ENCODE results near the gene INPP5A.
"Not testable (repeated sequence)": the region's sequence is repeated elsewhere in the genome, so short reads cannot be mapped to it uniquely, and the experiment has no call there.

Gene INPP5A

DNA sequence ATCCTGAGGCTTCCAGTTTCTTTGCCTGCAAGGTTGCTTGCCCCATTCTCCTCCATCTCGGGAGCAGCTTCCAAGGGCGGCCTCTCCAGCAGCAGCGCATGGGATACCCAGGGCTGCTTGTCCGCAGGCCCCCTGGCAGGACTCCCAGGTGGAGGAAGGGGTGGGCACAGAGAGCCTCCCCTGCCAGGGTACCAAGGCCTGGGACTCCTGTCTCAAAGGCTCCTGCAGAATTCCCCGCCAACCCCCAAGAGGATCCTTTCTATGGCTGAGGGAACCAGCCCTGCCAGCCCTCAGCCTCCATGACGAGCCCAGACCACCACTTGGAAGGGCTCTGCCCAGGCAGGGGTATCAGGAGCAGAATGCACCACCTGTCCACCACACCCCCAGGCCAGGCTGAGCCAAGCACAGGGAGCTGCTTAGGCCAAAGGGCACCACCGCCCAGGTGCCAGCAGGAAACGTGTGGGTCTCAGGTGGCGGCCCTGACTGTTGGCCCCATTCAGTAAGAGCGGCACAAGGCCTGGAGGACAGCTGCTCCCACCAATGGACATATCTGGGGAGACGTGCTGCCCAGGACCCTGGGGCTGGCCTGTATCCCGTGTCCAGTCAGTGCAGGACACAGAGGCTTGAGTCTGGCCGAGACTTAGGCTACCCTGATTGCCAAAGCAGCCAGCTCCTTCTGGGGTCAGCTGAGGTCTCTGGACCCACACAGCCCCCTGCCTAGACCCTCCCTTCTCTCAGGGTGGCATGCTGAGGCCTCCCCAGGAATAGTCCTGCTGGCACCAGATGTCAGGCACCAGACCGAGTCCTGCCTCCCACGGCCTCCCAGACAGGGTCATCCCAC lies 33.8 kb upstream of the INPP5A start:
- DNase-seq: no peak

- DNase-seq: no peak
Observed at GRCh38 chr10:132504501-132505272, 32.9 kb upstream of the INPP5A start.

GRCh38 chr10:132505546-132505945 lies 32.0 kb upstream of the INPP5A start:
- not testable (repeated sequence) for DNase-seq

DNA sequence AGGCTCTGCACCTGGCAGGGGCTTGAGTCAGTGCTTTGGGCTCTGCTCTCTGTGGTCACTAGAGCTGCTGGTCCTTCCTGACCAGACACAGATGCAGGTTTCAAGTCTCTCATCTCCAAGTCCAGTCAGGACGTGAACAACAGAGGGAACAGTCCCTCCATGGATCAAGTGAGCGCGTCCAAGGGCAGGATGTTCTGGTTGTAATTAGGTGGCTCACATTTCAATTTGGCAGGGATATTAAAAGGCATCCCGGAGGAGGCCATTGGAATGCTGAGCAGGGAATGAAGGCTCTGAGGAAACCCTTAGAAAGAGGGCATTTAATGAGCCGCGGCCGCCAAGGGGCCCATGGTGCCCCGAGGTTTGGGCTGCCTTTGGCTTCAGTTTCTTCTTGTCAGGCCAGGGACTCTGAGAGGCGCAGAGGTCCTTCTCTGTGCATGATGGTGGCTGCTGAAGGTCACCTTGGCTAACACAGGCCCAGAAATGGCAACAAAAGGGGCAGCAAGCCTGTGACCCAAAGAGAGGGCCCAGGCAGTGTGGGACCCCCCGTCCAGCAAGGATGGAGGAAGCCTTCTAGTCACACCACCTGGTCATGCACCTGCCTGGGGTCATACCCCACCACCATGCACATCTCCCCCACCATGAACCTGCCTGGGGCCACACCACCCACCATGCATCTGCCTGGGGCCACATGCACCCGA lies 30.7 kb upstream of the INPP5A start:
- DNase-seq: no peak

DNA sequence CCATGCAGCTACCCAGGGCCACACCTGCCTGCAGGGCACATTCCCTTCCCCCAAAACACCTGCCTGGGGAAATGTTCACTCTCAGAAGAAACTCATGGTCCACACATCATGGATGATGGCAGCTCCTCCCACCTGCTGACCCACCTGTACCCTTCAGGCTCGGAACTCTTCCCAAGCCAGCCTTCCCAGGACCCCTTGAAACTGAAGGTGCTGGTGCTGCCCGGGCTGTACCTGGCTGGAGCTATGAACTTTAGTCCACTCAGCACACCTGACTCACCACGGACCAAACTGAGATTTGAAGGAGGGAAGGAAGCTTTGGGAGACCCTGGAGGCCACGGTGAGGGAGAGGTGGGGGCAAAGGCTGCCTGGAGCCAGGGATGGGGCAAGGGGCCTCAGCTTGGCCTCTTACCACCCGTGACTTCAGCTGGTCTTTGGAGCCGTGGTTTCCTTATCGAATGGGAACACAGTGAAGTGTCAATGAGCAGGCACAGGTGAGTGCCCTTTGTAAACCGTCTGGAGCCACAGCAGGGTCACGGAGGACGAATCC lies 30.1 kb upstream of the INPP5A start:
- DNase-seq: no peak

GRCh38 chr10:132507956-132508490 lies 29.6 kb upstream of the INPP5A start:
- DNase-seq: no peak

DNA sequence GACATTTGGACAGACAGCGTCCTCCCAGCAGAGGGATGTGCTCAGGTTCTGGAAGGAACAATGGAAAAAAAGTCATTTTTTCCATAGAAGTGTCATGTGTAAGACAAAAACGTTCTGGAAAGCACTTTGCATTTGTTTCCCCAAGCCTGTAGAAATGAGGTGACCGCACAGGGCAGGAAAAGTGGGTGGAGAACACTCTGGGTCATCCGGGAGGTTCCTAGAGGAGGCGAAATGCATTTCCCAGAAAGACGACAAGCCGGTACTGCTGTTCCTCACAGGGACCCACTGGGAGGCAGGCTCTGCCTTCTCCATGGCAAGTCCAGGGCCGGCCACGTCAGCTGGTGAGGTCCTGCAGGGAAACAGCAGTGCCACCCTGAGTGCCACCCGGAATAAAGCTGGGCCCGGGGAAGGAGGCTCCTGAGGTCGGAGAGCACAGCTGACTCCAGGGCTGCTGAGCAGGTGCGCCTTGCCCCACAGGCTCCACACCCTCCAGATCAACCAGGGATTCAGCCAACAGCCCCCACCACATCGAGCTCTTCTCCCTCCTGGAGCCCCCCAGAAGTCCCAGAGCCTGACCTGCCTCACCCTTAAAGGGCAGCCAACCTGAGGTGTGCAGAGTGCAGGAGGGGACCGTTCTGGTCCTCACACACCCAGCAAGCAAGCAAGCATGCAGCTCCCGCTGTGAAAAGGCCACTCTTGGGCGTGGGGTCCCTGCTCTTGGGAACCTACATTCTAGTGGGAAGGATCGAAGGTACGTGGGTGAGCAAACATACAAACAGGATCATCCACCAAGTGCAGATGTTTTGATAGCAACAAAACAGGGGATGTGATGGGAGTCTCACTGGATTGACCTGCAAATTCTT lies 28.8 kb upstream of the INPP5A start:
- no peak for DNase-seq

DNA sequence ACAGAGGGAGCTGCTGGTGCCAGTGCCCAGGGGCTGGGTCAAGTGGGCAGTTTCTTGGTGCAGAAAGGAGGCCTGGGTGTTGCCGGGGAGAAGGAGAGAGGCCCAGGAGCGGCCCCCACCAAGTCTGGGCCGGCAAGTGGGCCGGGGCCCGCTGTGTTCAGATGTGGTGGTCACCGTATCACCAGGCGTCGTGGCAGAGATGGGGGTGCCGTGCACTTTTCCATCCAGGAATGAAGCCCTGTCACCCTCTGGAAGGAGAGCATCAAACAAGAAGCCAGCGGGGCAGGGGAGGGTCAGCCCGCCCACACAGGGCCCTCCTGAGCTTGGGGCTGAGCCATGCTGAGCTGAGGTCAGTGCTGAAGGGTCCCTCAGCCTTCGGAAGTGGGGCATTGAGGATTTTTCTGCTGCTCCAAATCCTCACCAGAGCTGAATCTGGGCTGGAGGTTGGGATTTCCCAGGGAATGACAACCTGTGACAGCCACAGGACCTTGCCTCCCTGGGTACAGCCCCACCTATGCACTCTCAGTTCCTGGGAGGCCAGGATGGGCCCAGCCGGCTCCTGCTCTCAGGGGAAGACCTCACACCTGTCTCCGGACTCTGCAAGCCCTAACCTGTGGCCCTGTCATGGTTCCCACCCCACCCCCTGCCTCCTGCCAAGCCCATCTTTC lies 27.9 kb upstream of the INPP5A start:
- no peak for DNase-seq

DNA sequence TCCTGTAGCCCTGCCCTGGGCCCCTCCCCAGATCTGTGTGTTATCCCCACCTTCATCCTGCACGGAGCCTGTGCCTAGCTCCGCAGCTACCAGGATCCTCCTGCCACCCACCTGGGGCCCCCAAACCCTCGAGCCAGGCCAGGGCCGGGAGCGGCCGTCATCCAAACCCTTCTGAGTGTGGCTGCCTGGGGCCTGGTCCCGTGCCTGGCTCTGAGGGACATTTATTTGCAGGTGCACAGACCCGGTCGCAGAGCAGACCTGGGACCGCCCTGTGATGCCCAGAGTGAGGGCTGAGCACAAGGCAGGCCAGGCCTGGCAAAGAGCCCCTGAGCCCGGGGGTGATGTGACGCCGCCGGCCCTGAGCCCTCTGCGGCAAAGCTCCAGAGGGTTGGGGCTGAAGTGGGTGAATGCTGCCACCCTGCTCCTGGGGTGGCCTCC lies 27.4 kb upstream of the INPP5A start:
- no peak for DNase-seq

- DNase-seq: no peak
Observed at GRCh38 chr10:132511121-132512051, 26.2 kb upstream of the INPP5A start.

GRCh38 chr10:132512052-132512442 lies 25.5 kb upstream of the INPP5A start:
- no peak for DNase-seq

GRCh38 chr10:132512693-132513345 lies 24.8 kb upstream of the INPP5A start:
- no peak for DNase-seq

- DNase-seq: no peak
Observed at GRCh38 chr10:132514821-132515520, 22.6 kb upstream of the INPP5A start.

DNA sequence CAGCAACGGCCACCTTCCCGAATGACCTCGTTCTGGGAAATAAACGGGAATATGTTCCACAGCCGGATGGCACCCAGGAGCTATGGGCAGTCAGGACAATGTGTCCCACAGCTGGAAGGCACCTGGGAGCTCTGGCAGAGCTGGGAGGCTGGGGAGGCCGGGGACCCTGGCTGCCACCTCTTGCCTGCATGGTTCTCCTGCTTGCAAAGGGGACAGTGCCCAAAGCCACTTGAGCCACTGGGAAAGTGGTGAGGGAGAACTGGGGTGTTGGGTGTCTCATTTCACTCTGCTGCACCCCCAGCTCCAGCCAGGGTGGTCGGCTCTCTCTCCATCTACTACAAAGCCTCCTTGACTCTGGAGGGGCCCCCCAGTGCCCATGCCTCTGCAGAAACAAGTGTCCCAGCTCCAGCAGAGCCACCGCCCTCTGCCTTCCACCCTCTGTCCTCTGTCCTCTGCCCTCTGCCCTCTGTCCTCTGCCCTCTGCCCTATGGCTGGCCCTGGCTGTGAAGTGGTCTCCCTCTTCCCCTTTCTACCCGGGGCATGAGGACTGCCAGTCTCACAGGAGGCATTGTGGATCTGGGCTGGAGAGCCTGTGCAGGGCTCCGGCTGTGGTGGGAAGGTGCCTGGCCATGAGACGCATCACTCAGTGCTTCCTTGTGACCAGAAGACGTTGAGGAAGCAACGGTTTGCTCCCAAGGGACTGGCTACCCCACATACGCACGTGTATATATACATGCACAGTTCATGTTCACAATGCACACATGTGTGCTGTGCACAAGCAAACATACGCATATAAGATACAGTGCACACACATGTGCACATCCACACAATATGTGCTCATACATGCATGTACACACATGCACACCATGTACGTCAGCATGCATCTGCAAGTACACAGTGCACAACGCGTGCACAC lies 21.5 kb upstream of the INPP5A start:
- DNase-seq: no peak

DNA sequence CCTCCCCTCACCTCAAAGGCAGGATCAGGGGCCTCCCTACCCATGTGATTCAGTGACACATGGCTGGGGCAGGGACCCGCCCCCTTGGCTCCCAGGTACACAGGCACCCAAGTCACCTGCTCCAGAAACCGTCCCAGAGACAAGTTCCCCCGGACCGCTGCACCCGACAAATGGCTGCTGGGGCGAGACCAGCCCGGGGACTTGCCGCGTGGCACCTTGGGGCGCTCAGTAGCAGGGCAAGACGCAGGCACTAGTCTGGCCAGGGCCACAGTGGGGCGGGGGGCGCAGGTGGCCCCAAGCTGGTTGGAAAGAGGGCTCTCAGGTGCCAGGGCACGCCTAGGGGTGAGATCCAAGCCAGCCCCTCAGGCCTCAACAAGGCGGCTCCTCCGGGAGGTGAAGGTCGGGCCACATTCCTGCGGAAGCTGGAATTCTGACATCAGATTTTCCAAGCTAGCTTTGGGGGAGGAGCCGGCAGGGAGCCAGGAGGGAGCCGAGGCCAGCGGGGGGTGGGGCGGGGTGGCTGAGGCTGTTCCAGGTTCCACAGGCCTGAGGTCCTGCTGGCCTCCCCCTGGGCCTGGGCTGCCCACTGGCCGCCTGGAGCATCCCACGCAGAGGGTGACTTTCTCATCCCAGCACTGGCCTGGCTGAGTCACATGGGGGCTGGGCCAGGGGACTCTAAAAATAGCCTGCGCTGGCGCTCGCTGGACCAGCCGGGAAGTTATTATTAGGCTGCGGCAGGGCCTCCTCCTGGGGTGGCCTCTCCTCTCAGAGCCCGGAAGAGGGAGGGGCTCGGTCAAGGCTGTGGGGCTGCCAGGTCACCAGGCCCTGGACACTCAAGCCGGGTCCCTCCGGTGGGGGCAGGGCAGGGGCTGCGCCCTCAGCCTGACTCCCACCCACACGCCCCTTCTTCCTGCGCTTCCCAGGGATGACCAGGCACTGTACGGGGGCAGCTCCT lies 20.5 kb upstream of the INPP5A start:
- DNase-seq: peak; percentile 99

DNA sequence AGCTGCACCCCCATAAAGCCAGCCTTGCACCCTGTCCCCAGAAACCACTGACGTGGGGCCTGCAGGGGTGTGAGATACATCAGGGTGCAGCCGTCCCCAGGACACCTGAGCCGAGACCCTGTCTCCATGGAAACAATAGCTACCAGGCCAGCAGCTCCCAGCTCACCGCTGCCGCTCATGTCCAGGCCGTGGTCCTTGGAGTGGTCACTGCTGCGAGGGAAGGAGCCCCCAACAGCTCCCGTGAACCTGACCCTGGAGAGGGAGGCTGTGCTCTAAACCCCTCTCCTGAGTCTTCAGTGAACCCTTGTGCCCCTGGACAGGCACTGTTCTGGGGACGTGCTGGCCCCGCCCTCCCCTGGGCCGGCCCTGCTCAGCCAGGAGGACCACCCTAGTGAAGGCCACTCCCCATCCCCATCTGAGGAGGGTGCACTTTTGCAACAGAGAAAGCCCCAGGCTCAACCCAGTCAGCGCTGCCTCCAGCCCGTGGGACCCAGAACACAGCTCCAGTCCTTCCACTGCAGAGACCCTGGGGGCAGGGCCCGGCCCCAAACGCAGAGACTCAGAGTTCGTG lies 19.6 kb upstream of the INPP5A start:
- DNase-seq: no peak
